ENCODE results near the gene ANXA1.
"Not testable (repeated sequence)": the region's sequence is repeated elsewhere in the genome, so short reads cannot be mapped to it uniquely, and the experiment has no call there.

The ANXA1 gene

GRCh38 chr9:73170185-73170957, 18.7 kb downstream of the ANXA1 start:
- DNase-seq, result no peak

- no peak for DNase-seq
These were observed 21.2 kb downstream of the ANXA1 start for GRCh38 chr9:73172901-73173215.

GRCh38 chr9:73173557-73174329, 22.1 kb downstream of the ANXA1 start:
- no peak for DNase-seq

GRCh38 chr9:73174330-73174980, 22.8 kb downstream of the ANXA1 start:
- DNase-seq, result no peak

GRCh38 chr9:73176450-73176875, 24.8 kb downstream of the ANXA1 start:
- DNase-seq, result no peak

- DNase-seq, result no peak
These were observed 26.4 kb downstream of the ANXA1 start for GRCh38 chr9:73178044-73178443.

GRCh38 chr9:73179589-73179988, 27.9 kb downstream of the ANXA1 start:
- DNase-seq, result no peak

GRCh38 chr9:73180403-73180802, 28.7 kb downstream of the ANXA1 start:
- no peak for DNase-seq

- no peak for DNase-seq
These were observed 31.3 kb downstream of the ANXA1 start for GRCh38 chr9:73182928-73183327.

GRCh38 chr9:73183428-73183827, 31.8 kb downstream of the ANXA1 start:
- no peak for DNase-seq

GRCh38 chr9:73183917-73184861, 32.5 kb downstream of the ANXA1 start:
- peak; percentile 55 for DNase-seq

GRCh38 chr9:73191109-73191508, 39.4 kb downstream of the ANXA1 start:
- DNase-seq, result not testable (repeated sequence)

- no peak for DNase-seq
These were observed 42.6 kb downstream of the ANXA1 start for GRCh38 chr9:73194284-73194683.

- DNase-seq, result no peak
These were observed 47.8 kb downstream of the ANXA1 start for GRCh38 chr9:73199448-73199847.

GRCh38 chr9:73199886-73200285, 48.2 kb downstream of the ANXA1 start:
- DNase-seq, result no peak

GRCh38 chr9:73200694-73201452, 49.2 kb downstream of the ANXA1 start:
- DNase-seq, result peak; percentile 41

GRCh38 chr9:73202980-73203379, 51.3 kb downstream of the ANXA1 start:
- no peak for DNase-seq

- DNase-seq, result no peak
These were observed 53.3 kb downstream of the ANXA1 start for GRCh38 chr9:73204936-73205335.

- DNase-seq, result no peak
These were observed 55.2 kb downstream of the ANXA1 start for GRCh38 chr9:73206851-73207250.

- no peak for DNase-seq
These were observed 59.4 kb downstream of the ANXA1 start for GRCh38 chr9:73210886-73211666.

- DNase-seq, result no peak
These were observed 61.6 kb downstream of the ANXA1 start for GRCh38 chr9:73213300-73213699.

Measured in NCI-H1105 treated with DMSO at 0.1 percent for 48 hours (cell line).